Measurements from ENCODE around the gene CITED4.

The CITED4 gene

GRCh38 chr1:40905061-40905460, 42.9 kb upstream of the CITED4 start:
- ATAC-seq (ENCODE audit: insufficient read depth, low read depth), result no peak
- Histone ChIP-seq H3K9ac (ENCODE audit: low read depth, low read length) (no peak overlapping the region), H3K4me1 (ENCODE audit: insufficient read depth, low read length) (no peaks in the 10 kb centered on the region), H3K27ac (ENCODE audit: low read length) (no peak overlapping the region), H3K4me3 (ENCODE audit: low read depth in 1 of 2, low read length in 2 of 2) (no peak overlapping the region), H3K79me2 (ENCODE audit: insufficient read depth, low read length) (no peaks in the 10 kb centered on the region), H2AFZ (ENCODE audit: low read depth, low read length) (no peak overlapping the region), H3K36me3 (ENCODE audit: insufficient read depth, low read length) (no peaks in the 10 kb centered on the region), H3K4me2 (ENCODE audit: insufficient read depth, low read length) (no peak overlapping the region), H3K27me3 (ENCODE audit: insufficient read depth, low read length, poor library complexity) (no peaks in the 10 kb centered on the region), H3K9me3 (ENCODE audit: insufficient read depth, low read length, severe bottlenecking) (no peaks in the 10 kb centered on the region), H4K20me1 (ENCODE audit: insufficient read depth, low read length) (no peaks in the 10 kb centered on the region)
- TF ChIP-seq CTCF (IDR thresholded peaks at IDR 0.05; ENCODE audit: borderline replicate concordance, extremely low read depth, low read length, poor library complexity, severe bottlenecking), result no peak
- no peak for TF ChIP-seq EZH2 (IDR thresholded peaks at IDR 0.05; ENCODE audit: borderline replicate concordance, low read depth, low read length, severe bottlenecking)
- DNase-seq, result no peak

GRCh38 chr1:40903106-40903505, 40.9 kb upstream of the CITED4 start:
- no peak overlapping the region for H3K4me3 ChIP-seq (ENCODE audit: low read depth in 1 of 2, low read length in 2 of 2)
- ATAC-seq (ENCODE audit: insufficient read depth, low read depth) (no peak), DNase-seq (no peak)
- H3K79me2 ChIP-seq (ENCODE audit: insufficient read depth, low read length), result no peaks in the 10 kb centered on the region
- no peaks in the 10 kb centered on the region for H3K9me3 ChIP-seq (ENCODE audit: insufficient read depth, low read length, severe bottlenecking)
- H3K4me1 ChIP-seq (ENCODE audit: insufficient read depth, low read length), result no peaks in the 10 kb centered on the region
- no peak overlapping the region for H3K9ac ChIP-seq (ENCODE audit: low read depth, low read length)
- H3K27ac ChIP-seq (ENCODE audit: low read length), result no peak overlapping the region
- no peaks in the 10 kb centered on the region for H3K27me3 ChIP-seq (ENCODE audit: insufficient read depth, low read length, poor library complexity)
- no peak overlapping the region for H2AFZ ChIP-seq (ENCODE audit: low read depth, low read length)
- no peak overlapping the region for H3K4me2 ChIP-seq (ENCODE audit: insufficient read depth, low read length)
- no peaks in the 10 kb centered on the region for H3K36me3 ChIP-seq (ENCODE audit: insufficient read depth, low read length)
- no peaks in the 10 kb centered on the region for H4K20me1 ChIP-seq (ENCODE audit: insufficient read depth, low read length)
- TF ChIP-seq CTCF (IDR thresholded peaks at IDR 0.05; ENCODE audit: borderline replicate concordance, extremely low read depth, low read length, poor library complexity, severe bottlenecking) (no peak), EZH2 (IDR thresholded peaks at IDR 0.05; ENCODE audit: borderline replicate concordance, low read depth, low read length, severe bottlenecking) (no peak)

DNA sequence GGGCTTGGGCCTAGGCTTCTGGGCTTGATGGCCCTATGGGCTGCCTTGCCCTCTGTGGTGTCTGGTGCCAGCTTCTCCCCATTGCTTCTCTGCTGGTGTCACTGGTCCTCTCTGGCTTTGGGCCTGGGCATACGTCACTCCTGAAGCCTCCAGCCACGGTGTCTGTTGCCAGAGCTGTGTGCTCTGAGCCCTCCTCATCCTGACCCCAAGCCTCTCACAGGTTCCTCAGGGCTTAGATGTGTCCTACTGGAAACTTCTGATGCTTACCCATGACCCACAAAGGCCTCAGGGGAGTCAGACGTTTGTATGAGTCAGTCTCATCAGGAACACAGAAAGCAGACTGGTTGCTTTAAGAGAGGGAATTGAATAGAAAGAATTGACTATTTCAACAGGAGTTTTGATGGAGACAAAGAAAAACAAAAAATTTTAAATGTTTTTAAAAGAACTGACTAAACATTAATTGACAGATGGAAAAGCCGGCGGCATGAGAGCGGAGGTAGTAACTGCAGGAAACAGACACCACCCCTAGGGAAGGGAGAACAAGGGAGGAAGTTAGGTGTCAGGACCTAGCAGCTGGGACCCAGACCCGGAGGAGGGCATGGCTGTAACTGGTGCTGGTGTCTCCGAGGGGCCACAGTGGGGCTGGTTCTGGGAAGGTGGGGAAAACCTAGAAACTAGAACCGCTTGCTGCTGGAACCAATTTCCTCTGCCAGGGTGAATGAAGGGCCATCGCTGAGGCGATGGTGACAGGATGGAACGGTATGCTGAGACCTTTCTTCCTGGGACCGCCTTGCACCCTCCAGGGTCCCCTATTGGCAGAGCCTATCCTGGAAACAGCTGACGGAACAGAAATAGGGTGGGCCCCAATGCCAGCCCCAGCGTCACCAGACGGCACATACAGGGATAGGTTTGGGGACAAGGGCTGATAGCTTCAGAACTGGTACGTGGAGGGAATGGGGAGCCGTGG, 40.0 kb upstream of the CITED4 start:
- no peak overlapping the region for H2AFZ ChIP-seq (ENCODE audit: low read depth, low read length)
- H3K4me3 ChIP-seq (ENCODE audit: low read depth in 1 of 2, low read length in 2 of 2), result no peak overlapping the region
- no peaks in the 10 kb centered on the region for H3K27me3 ChIP-seq (ENCODE audit: insufficient read depth, low read length, poor library complexity)
- no peaks in the 10 kb centered on the region for H4K20me1 ChIP-seq (ENCODE audit: insufficient read depth, low read length)
- DNase-seq, result no peak
- H3K4me1 ChIP-seq (ENCODE audit: insufficient read depth, low read length), result no peaks in the 10 kb centered on the region
- no peaks in the 10 kb centered on the region for H3K79me2 ChIP-seq (ENCODE audit: insufficient read depth, low read length)
- H3K27ac ChIP-seq (ENCODE audit: low read length), result no peak overlapping the region
- no peak overlapping the region for H3K4me2 ChIP-seq (ENCODE audit: insufficient read depth, low read length)
- no peaks in the 10 kb centered on the region for H3K9me3 ChIP-seq (ENCODE audit: insufficient read depth, low read length, severe bottlenecking)
- no peak for TF ChIP-seq EZH2 (IDR thresholded peaks at IDR 0.05; ENCODE audit: borderline replicate concordance, low read depth, low read length, severe bottlenecking)
- TF ChIP-seq CTCF (IDR thresholded peaks at IDR 0.05; ENCODE audit: borderline replicate concordance, extremely low read depth, low read length, poor library complexity, severe bottlenecking), result no peak
- H3K36me3 ChIP-seq (ENCODE audit: insufficient read depth, low read length), result no peaks in the 10 kb centered on the region
- no peak overlapping the region for H3K9ac ChIP-seq (ENCODE audit: low read depth, low read length)
- ATAC-seq (ENCODE audit: insufficient read depth, low read depth), result no peak

All from DND-41 (cell line).